GM19193 (cell line): ENCODE measurements around the gene TTYH1.

ENCODE experiments used
- POLR2A ChIP-seq: IDR thresholded peaks from 4 replicates; pipeline ENCODE4 v1.6.1; 2011; ENCODE audit not compliant: insufficient read depth, insufficient read length; ENCODE audit errors: extremely low read depth

TTYH1 gene

GRCh38 chr19:54473892-54474372 is 58.7 kb downstream of the TTYH1 start:
- TF ChIP-seq POLR2A, result no peak

- TF ChIP-seq POLR2A, result no peak
Measured at GRCh38 chr19:54475706-54476105, 60.4 kb downstream of the TTYH1 start.

GRCh38 chr19:54477650-54478049 is 62.4 kb downstream of the TTYH1 start:
- no peak for TF ChIP-seq POLR2A

- no peak for TF ChIP-seq POLR2A
Measured at GRCh38 chr19:54478677-54479266, 63.5 kb downstream of the TTYH1 start.

GRCh38 chr19:54480051-54480450 is 64.8 kb downstream of the TTYH1 start:
- no peak for TF ChIP-seq POLR2A

GRCh38 chr19:54481326-54481930 is 66.2 kb downstream of the TTYH1 start:
- TF ChIP-seq POLR2A, result no peak

- TF ChIP-seq POLR2A, result no peak
Measured at GRCh38 chr19:54482889-54483288, 67.6 kb downstream of the TTYH1 start.

- no peak for TF ChIP-seq POLR2A
Measured at GRCh38 chr19:54484451-54484850, 69.2 kb downstream of the TTYH1 start.

- TF ChIP-seq POLR2A, result no peak
Measured at GRCh38 chr19:54485851-54486250, 70.6 kb downstream of the TTYH1 start.
